A204.1 (cell line): ENCODE measurements around the gene SLC39A3.

Experiments
- FAIRE-seq: peaks from 2 replicates; lab custom pipeline; 2012; peaks lifted over from hg19 to GRCh38; lab: Jason Lieb, UNC

The SLC39A3 gene

DNA sequence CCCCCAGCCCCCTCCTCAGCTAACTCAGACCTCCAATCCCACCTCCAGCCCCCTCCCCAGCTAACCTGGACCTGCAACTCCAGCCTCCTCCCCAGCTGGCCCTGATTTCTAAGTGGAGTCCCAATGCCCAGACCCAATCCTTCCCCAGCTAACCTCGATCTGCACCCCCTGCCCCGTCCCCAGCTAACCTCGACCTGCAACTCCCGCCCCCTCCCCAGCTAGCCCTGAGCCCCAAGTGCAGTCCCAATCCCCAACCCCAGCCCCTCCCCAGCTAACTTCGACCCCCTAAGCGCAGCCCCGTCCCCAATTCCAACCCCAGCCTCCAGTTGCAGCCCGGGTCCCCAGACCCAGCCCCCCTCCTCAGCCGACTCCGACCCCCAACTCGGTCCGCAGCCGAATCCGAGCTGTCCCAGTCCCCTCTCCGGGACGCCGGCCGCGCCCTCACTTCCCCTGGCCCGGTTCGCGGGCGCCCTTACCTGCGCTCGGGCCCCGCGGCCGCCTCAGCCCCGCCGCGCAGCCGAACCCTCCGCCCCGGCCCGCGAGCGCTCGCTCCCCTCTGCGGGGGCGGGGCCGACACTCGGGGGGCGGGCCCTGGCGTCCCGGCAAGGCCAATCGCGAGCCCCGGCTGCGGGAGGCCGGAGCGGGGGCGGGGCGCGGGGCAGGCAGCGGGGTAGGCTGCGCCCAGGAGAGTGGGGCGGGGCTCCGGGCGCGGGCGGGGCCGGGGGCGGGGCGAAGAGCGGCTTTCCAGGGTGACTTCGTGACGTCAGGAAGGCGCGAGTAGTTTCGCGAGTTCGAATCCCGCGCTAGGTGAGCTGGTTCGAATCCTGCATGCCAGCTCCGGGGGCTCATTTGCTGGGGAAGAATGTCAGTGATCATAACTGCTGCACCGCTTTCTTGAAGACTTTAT, 37.4 kb downstream of the SLC39A3 start, which contains the start of gene GNG7:
Gene GNG7 (minus strand): TSS at position 525 of the 907 bp plus-strand sequence. CDS start 182,006 bp downstream, outside the sequence.
- no peak for FAIRE-seq

DNA sequence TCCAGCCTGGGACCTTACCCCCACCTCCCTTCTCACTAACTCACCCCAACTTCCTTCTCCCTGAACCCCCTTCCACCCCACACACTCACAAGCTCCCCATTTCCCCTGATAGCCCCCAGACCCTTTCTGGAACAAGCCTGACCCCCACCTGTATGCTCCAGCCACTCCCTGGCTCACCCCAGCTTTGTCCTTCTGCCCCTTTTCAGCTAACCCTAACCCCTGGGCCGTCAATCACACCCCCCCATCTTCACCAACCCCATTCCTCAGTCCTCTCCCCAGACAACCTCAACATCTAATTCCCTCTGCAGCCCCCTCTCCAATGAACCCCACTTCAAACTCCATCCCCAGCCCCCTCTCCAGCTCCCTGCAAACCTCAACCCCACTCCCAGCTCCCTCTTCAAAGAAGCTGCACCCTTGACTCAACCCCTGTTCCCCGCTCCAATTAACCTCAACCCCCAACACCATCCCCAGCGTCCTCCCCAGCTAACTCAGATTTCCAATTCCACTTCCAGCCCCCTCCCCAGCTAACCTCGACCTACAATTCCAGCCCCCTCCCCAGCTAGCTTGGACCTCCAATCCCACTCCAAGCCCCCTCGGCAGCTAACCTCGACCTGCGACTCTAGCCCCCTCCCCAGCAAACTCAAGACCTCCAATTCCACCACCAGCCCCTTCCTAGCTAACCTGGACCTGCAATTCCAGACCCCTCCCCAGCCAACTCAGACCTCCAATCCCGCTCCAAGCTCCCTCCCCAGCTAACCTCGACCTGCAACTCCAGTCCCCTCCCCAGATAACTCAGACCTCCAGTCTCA, 38.3 kb downstream of the SLC39A3 start:
- FAIRE-seq, result no peak

DNA sequence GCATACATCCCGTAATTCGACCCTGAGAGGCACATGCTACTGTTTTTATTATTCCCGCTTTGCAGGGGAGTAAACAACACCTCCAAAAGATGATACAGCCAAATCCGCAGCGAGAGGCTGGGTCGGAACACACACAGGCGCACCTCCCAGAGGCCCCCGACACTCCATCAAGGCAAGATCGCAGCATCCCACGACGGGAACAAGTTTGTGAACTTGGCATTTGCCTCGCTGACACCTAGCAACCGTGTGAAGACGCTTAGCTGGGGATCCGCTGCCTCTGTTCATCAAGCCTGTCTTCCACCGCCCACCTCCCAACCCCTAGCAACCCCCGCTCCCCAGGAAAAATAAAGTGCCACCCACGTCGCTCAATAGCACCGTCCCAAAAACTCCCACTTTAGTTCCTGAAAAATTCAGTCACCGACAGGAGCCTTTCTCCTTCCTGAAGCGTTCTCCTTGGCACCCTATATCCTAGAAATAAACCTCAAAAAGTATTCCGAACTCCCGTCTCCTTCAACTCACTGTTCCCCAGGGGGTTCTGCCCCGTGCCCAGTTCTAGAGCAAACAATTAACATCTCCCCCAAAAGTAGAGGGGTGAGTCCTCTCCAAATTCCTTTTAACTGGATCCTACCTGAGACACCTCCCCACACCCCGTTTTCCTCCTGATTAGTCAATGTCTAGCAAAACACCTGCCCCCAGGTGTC, 39.0 kb downstream of the SLC39A3 start:
- no peak for FAIRE-seq

DNA sequence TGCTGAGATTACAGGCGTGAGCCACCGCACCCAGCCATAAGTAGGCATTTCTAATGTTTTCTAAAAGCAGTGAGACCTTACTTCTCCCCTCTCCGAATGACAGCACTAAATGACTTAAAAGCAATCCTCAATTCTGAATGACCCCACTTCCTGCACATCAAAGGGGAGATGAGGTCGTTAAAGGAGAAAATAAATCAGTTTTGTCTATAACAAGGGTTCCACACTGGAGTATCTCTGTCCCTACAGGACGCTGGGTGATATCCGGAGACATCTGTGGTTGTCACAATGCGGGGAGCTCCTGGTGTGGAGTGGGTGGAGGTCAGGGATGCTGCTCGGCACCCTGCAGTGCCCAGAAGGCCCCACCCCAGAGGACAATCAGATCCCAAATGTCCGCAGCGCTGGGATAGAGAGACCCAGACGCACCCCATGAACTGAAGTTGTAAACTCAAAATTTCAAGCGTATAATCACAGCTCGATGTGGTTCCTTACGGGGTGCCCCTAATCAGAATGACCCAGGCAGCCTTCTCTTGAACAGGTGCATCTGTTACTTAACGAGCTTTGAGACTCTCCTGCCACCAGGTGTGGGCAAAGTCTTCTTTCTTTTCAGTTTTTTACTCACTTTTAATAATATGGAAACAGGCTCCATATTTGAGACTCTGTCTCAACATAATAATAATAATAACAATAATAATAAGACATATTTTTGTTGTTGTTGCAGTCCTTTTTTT, 40.2 kb downstream of the SLC39A3 start:
- no peak for FAIRE-seq

DNA sequence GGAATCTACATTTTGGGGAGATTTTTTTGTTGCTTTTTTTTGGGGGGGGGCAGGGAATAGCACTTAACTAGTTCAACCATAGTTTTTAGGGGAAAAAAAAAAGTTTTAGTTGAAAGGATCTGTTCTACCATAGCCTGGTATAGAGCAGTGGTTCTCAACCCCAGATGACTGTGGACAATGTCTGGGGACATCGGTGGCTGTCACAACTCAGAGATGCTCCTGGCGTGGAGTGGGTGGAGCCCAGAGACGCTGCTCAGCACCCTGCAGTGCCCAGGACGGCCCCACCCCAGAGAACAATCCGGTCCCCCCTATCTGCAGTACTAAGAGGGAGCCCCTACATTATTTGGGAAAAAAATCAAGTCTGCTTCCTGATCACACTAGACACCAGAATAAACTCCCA, 45.6 kb downstream of the SLC39A3 start:
- FAIRE-seq, result no peak

DNA sequence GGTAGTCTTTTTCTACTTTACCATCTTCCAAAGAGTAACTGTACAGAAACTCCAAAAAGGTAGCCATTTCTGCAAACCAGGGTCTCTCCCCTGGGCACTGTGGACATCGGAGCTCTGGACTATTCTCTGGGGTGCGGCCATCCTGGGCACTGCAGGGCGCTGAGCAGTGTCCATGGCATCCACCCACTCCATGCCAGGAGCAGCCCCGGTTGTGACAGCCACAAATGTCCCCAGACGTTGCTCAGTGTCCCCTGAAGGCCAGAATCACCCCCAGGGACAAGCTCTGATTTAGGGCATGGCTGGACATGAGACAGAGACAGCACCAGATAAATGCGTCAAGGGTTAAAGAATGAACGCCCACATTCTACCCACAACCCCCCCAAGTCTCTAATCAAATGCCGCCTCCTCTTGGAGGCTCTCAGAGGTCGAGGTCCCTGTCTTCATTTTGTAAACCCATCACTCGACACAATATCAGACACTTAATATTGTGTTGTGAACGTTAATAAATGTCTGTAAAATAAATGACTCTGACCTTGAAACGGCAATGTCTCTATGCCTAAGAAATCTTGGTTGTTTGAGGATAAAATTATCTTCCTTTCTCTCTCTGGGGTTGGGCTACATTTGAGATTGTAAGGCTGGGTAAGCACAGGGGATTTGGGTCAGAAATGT, 46.2 kb downstream of the SLC39A3 start:
- no peak for FAIRE-seq

DNA sequence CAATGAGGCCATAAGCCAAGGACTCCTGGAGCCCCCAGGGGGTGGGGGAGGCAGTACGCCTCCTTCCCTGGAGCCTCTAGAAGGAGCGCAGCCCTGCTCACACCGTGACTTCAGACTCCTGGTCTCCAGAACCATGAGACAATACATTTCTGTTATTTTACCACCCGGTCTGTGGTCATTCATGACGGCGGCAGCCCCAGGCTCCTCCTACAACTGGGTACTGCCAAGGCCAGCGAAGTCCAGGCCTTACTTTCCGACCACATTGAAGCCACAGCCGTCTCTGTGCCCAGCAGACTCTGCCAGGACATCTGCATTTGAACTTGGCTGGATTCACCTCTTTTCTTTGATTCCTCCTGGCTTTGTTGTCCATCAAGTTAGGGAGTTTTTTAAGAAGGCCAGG, 47.9 kb downstream of the SLC39A3 start:
- FAIRE-seq, result no peak

DNA sequence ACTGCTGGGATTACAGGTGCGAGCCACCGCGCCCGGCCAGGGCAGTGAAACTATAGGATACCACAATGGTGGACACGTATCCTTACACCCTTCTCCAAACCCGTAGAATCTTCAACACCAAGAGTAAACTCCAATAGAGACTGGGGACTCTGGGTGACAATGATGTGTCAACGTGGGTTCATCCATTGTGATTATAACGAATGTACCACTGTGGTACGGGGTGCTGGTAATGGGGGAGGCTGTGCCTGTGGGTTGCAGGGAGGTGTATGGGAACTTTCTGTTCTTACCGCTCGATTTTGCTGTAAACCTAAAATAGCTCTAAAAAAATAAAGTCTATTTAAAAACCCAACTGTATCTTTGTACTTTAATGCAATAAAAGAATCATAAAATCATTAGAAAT, 49.0 kb downstream of the SLC39A3 start:
- no peak for FAIRE-seq

DNA sequence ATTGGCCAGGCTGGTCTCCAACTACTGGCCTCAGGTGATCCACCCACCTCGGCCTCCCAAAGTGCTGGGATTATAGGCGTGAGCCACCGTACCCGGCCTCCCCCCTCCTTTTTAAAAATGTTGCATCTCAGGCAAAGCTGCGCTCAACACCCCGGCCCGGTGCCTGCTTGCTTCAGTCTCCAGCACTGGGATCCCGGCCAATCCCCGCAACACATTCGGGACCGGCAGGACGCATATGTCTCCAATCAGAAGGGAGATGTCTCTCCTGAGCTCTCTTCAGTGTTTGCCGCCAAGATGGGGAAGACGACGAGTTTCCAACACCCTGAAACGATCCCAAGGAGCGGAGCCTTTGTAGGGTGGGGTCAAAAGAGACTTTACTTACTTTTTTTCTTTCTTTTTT, 53.5 kb downstream of the SLC39A3 start:
- no peak for FAIRE-seq

DNA sequence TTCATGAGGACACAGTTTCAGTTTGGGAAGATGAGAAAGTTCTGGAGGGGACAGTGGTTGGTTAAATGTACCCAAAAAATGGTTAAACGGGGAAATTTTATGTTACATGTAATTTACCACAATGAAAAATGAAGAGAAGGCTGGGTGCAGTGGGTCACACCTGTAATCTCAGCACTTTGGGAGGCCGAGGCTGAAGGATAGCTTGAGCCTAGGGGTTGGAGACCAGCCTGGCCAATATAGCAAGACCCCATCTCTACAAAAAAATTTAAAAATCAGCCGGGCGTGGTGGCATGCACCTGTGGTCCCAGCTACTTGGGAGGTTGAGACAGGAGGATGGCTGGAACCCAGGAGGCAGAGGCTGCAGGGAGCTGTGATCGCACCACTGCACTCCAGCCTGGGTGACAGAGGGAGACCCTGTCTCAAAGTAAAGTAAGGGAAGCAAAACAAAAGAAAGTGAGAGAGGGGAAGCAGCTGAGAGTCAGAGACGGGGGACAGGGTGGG, 54.6 kb downstream of the SLC39A3 start:
- no peak for FAIRE-seq

DNA sequence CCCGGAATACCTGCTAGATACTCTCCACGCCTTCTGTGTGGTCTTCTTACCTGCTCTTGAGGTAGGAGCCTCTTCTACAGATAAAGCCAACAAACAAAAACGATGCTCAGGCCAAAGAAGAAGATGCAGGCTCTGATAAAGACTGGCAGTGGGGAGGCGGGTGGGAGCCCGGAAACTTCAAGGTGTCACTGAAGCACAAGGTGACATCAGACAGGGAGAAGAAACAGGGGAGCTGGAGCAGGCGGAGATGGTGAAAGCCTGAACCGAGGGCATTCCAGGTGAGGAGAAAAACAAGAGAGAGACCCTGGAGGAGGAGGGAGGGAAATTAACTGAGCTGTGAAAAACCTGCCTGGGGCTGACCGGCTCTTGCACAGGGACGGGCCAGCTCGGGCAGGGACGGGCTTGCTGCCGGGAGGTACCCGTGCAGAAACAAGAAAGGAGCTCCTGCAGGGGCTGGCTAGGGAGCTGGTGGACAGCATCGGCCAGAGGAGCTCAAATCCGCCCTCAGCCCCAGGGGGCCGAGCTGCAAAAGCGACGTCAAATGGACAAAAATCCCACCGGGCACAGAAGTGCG, 56.3 kb downstream of the SLC39A3 start:
- FAIRE-seq, result no peak
